Left ventricle myocardium inferior (tissue), 1 donor: Measurements from ENCODE around the gene IGFBP1. TPM values are rescaled to one million over a fixed set of nuclear protein-coding genes. Genes with fewer than 3 reads are reported as not detected.

ENCODE experiments used
- DNase-seq: peaks from one replicate; pipeline ENCODE4 v3.0.0-alpha.2; 2020
- H3K27ac ChIP-seq: fragments of 200-600 bp; replicated peaks from 2 replicates; pipeline ENCODE4 v1.8.0; 2021
- H3K27me3 ChIP-seq: fragments of 200-600 bp; 2 replicates; pipeline ENCODE4 v1.8.0; 2021; ENCODE audit warnings: low read depth
- H3K36me3 ChIP-seq: fragments of 200-600 bp; 2 replicates; pipeline ENCODE4 v1.8.0; 2021
- H3K4me1 ChIP-seq: fragments of 200-600 bp; 2 replicates; pipeline ENCODE4 v1.8.0; 2021
- H3K4me3 ChIP-seq: fragments of 200-600 bp; 2 replicates; pipeline ENCODE4 v1.8.0; 2021; ENCODE audit warnings: mild to moderate bottlenecking, moderate library complexity
- H3K9me3 ChIP-seq: fragments of 200-600 bp; replicated peaks from 2 replicates; pipeline ENCODE4 v1.8.0; 2021
- intact Hi-C: fragments of 100-400 bp; cut with micrococcal nuclease; formaldehyde crosslinking; loops from one replicate; pipeline ENCODE4 v1.11.0; 2022
- total RNA-seq: library from RNA; stranded (reverse); fragmentation: NEBNext Ultra II Directional; extraction: Animal tissue kit (Norgen Biotek cat#: 25700); gene quantifications from one replicate; pipeline ENCODE4 v1.2.1, GENCODE V29; 2021
- TF ChIP-seq, protein P1 (sequence below): fragments of 200-600 bp; IDR thresholded peaks from 2 replicates; pipeline ENCODE4 v1.8.0; 2021; ENCODE audit warnings: antibody characterized with exemption, mild to moderate bottlenecking, borderline replicate concordance
- donor health status: DM: no; HTN: yes; CAD: no; lungs with severe emphysema.

IGFBP1 gene
- total RNA-seq, 1 donor from 2014 or later: not detected

DNA sequence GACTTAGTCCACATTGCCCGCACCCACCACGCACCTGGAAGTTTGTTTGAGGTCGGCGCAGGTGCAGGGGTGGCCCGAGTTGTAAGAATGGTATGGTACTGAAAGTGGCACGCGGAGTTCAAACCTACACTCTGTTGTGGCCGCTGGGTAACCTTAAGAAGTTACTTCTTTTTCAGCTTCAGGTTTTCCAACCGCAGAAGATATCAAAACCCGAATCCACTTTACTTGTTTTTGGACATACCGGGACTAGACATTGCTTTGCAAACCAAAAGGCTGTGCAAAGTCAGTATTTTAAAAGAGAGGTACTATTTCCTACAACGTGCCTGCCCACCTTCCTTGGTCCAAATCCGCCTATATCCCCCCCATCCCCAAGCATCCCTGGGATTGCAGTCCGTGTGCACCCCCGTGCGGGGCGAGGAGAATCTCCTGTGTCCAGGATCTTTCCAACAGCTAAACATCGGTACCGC is 31.7 kb downstream of the IGFBP1 start:
- Histone ChIP-seq H3K36me3 (peaks cover 18% of the 10 kb centered on the region), H3K9me3 (no peaks in the 10 kb centered on the region), H3K4me1 (peaks cover 56% of the 10 kb centered on the region), H3K27me3 (peaks cover 10% of the 10 kb centered on the region), H3K4me3 (peak overlapping the region; percentile 75), H3K27ac (peak overlapping the region; percentile 73)
- intact Hi-C loops: loop anchor here (5.0 to 10.0 kb wide), 3 partner anchors 1167 to 1335 kb away; no protein-coding TSS in a partner anchor
- DNase-seq: no peak
- TF ChIP-seq, protein P1, sequence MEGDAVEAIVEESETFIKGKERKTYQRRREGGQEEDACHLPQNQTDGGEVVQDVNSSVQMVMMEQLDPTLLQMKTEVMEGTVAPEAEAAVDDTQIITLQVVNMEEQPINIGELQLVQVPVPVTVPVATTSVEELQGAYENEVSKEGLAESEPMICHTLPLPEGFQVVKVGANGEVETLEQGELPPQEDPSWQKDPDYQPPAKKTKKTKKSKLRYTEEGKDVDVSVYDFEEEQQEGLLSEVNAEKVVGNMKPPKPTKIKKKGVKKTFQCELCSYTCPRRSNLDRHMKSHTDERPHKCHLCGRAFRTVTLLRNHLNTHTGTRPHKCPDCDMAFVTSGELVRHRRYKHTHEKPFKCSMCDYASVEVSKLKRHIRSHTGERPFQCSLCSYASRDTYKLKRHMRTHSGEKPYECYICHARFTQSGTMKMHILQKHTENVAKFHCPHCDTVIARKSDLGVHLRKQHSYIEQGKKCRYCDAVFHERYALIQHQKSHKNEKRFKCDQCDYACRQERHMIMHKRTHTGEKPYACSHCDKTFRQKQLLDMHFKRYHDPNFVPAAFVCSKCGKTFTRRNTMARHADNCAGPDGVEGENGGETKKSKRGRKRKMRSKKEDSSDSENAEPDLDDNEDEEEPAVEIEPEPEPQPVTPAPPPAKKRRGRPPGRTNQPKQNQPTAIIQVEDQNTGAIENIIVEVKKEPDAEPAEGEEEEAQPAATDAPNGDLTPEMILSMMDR: no peak

DNA sequence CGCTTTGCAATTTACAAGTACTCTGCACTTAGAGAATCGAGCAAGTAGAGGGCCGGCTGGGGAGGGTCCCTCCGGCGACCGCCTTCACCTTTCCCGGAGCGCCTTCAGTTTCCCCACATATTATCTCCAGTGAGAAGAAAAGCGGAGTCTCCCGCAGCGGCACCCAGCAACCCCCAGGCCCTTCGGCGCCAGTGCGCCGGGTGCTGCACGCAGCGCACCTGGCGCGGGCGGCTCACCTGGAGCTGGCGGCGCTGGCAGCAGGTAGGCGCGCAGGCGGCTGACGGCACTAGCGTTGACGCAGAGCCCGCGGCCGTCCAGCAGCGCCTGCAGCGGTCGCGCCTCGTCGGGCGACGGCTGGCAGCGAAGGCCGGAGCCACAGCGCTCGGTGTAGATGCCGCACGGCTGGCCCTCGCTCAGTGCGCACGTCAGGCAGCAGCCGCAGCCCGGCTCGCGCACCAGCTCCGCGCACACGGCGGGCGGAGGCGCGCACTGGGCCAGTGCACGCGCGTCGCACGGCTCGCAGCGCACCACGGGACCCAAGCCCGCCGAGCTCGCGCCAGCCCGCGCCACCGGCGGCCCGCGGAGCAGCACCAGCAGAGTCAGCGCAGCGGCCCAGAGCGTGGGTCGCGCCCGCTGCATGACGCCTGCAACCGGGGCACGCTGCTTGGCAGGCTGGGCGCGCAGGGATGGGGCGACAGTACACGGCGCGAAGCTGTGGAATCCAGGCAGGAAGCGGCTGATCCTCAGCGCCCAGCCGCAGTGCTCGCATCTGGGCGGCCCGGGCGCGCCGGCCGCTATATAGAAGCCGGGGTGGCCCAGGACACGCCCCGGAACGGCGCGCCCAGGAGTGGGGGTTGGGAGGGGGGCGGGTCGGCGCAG is 32.5 kb downstream of the IGFBP1 start, which contains the start of gene IGFBP3:
Gene IGFBP3 (minus strand): TSS at position 771 of the 879 bp plus-strand sequence. CDS start 132 bp downstream, at position 639.
- Histone ChIP-seq H3K27ac (peak within 1 kb of the TSS; percentile 73), H3K36me3 (peaks cover 14% of the 10 kb centered on the region), H3K27me3 (peaks cover 10% of the 10 kb centered on the region), H3K9me3 (no peaks in the 10 kb centered on the region), H3K4me1 (peaks cover 56% of the 10 kb centered on the region), H3K4me3 (peak within 1 kb of the TSS; percentile 75)
- peak; percentile 60 for DNase-seq
- intact Hi-C loops: loop anchor here (5.0 kb wide), 1 partner anchor 1167 kb away; no protein-coding TSS in a partner anchor
- TF ChIP-seq, protein P1: no peak

- peaks cover 56% of the 10 kb centered on the region for H3K4me1 ChIP-seq
- DNase-seq: no peak
- TF ChIP-seq, protein P1: no peak
- H3K27ac ChIP-seq: peak overlapping the region; percentile 73
- peaks cover 8% of the 10 kb centered on the region for H3K36me3 ChIP-seq
- intact Hi-C loops: loop anchor here (5.0 kb wide), 1 partner anchor 1166 kb away; no protein-coding TSS in a partner anchor
- peaks cover 10% of the 10 kb centered on the region for H3K27me3 ChIP-seq
- peak overlapping the region; percentile 75 for H3K4me3 ChIP-seq
- no peaks in the 10 kb centered on the region for H3K9me3 ChIP-seq
These were observed 33.1 kb downstream of the IGFBP1 start for GRCh38 chr7:45921381-45921698.

GRCh38 chr7:45921699-45922519 is 33.6 kb downstream of the IGFBP1 start:
- peak overlapping the region; percentile 75 for H3K4me3 ChIP-seq
- TF ChIP-seq, protein P1: peak; percentile 93
- intact Hi-C loops: loop anchor here (2.0 to 5.0 kb wide), 2 partner anchors 429 to 1165 kb away; no protein-coding TSS in a partner anchor
- peak overlapping the region; percentile 73 for H3K27ac ChIP-seq
- peaks cover 10% of the 10 kb centered on the region for H3K27me3 ChIP-seq
- peak; percentile 66 for DNase-seq
- H3K36me3 ChIP-seq: peaks cover 2% of the 10 kb centered on the region
- H3K9me3 ChIP-seq: no peaks in the 10 kb centered on the region
- peaks cover 56% of the 10 kb centered on the region for H3K4me1 ChIP-seq

- no peak for DNase-seq
- intact Hi-C loops: loop anchor here (2.0 to 5.0 kb wide), 2 partner anchors 428 to 1164 kb away; no protein-coding TSS in a partner anchor
- Histone ChIP-seq H3K27ac (peak overlapping the region; percentile 49), H3K4me3 (peak overlapping the region; percentile 75), H3K27me3 (peaks cover 10% of the 10 kb centered on the region), H3K4me1 (peaks cover 52% of the 10 kb centered on the region), H3K9me3 (peaks cover 4% of the 10 kb centered on the region), H3K36me3 (no peaks in the 10 kb centered on the region)
- TF ChIP-seq, protein P1: no peak
These were observed 34.5 kb downstream of the IGFBP1 start for GRCh38 chr7:45922810-45923209.
